ENCODE measurements around the gene DCAF4L1. TPM values are rescaled to one million over a fixed set of nuclear protein-coding genes. Genes with fewer than 3 reads are reported as not detected.

DCAF4L1 gene
- total and polyA plus RNA-seq, 2 experiments from 2014 or later: 0.07 to 0.21 TPM

DNA sequence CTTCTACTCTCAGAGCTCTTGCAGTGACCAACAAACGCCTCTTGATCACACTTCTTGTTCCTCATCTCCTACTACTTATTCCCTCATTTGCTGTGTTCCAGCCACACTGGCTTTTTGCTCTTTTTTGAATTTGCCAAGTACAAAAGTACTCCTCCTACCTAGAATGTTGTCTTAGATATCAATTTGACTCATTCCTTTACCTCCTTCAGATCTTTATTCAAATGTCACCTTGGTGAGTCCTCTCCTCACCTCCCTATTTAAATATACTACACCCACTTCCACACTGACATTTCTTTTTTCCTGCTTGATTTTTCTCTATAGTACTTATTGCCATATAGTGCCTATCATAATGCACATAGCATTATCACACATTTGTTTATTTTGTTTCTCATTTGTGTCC, 6.2 kb upstream of the DCAF4L1 start:
- Histone ChIP-seq H3K27ac (no peak overlapping the region), H3K4me1 (ENCODE audit: low read depth) (no peaks in the 10 kb centered on the region), H3K4me3 (no peak overlapping the region), H3K27me3 (no peaks in the 10 kb centered on the region), H3K9me3 (ENCODE audit: low read depth) (no peaks in the 10 kb centered on the region), H3K36me3 (no peaks in the 10 kb centered on the region)
- TF ChIP-seq, protein P1, sequence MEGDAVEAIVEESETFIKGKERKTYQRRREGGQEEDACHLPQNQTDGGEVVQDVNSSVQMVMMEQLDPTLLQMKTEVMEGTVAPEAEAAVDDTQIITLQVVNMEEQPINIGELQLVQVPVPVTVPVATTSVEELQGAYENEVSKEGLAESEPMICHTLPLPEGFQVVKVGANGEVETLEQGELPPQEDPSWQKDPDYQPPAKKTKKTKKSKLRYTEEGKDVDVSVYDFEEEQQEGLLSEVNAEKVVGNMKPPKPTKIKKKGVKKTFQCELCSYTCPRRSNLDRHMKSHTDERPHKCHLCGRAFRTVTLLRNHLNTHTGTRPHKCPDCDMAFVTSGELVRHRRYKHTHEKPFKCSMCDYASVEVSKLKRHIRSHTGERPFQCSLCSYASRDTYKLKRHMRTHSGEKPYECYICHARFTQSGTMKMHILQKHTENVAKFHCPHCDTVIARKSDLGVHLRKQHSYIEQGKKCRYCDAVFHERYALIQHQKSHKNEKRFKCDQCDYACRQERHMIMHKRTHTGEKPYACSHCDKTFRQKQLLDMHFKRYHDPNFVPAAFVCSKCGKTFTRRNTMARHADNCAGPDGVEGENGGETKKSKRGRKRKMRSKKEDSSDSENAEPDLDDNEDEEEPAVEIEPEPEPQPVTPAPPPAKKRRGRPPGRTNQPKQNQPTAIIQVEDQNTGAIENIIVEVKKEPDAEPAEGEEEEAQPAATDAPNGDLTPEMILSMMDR (IDR thresholded peaks at IDR 0.05; ENCODE audit: low read depth, low read length): no peak
- DNase-seq (ENCODE audit: low read depth in 1 of 2, low spot score in 1 of 2): no peak

DNA sequence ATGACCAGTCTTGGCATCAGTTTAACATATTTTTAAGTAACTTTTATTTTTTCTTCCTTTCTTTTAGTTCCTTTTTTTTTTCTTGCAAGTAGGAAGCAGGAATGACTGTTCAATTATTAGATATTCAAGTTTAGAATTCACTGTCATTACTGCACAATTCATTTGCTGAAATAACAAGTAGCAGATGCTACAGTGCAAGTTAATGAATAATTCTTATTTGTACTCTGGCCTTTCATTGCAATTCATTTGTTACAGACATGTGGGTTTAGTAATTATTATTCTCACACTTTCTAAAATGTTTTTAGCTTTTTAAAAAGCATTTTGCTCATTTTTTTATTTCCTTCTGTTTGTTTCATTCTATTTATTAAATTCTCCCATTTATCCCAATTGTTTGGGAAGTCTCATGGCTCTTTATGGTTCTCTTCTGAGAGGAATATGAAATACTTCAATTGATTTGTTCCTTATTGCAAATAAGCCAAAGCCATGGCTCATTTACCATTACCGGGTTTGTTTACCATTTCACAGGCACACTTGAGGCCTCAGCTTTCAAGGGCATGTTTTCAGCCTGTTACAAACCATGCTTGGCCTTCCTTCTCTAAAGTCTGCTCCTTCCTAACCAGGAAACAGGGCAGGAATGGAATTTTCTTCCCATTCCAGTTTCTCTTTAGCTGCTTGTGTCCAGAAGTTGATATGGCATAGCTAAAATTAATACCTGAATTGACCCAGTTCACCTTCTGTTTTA, 4.6 kb upstream of the DCAF4L1 start:
- Histone ChIP-seq H3K36me3 (no peaks in the 10 kb centered on the region), H3K4me1 (ENCODE audit: low read depth) (no peaks in the 10 kb centered on the region), H3K9me3 (ENCODE audit: low read depth) (no peaks in the 10 kb centered on the region), H3K27me3 (no peaks in the 10 kb centered on the region), H3K4me3 (no peak overlapping the region), H3K27ac (no peak overlapping the region)
- TF ChIP-seq, protein P1 (IDR thresholded peaks at IDR 0.05; ENCODE audit: low read depth, low read length): no peak
- no peak for DNase-seq (ENCODE audit: low read depth in 1 of 2, low spot score in 1 of 2)

DNA sequence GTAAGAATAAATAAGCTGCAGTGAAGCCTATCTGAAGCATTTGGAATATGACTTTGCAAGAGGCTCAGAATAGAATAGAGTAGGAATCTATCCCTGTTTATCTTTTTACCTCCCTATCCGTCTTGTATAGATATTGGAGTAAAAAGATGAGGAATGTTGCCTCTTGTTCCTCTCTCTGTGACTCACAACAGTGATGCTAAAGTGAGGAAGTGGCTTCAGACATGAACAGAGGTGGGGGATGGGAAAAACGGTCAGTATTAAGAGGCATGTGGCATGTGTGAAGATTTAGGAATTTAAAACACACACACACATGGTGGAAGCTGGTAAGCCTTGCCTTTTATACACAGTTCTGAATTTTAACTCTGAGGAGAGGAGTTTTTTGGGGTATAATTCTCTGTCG, 3.8 kb upstream of the DCAF4L1 start:
- H3K27me3 ChIP-seq: no peaks in the 10 kb centered on the region
- TF ChIP-seq, protein P1 (IDR thresholded peaks at IDR 0.05; ENCODE audit: low read depth, low read length): no peak
- H3K9me3 ChIP-seq (ENCODE audit: low read depth): no peaks in the 10 kb centered on the region
- peak in 1 of 2 donors; percentile 29 for DNase-seq (ENCODE audit: low read depth in 1 of 2, low spot score in 1 of 2)
- H3K27ac ChIP-seq: no peak overlapping the region
- no peak overlapping the region for H3K4me3 ChIP-seq
- H3K4me1 ChIP-seq (ENCODE audit: low read depth): no peaks in the 10 kb centered on the region
- no peaks in the 10 kb centered on the region for H3K36me3 ChIP-seq

DNA sequence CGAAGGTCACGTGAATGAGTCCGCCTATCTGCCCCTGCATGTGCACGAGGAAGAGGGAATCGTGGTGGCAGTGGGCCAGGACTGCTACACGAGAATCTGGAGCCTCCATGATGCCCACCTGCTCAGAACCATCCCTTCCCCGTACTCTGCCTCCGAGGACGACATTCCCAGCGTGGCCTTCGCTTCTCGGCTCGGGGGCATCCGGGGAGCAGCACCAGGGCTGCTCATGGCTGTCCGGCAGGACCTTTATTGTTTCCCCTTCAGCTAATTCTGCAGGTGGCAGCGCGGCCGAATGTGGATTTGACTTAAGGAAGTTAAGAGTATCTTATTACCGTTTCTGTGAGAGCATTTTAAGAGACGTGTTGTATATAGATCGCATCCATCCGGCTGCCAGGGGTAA, 1.2 kb downstream of the DCAF4L1 start:
- Histone ChIP-seq H3K27me3 (no peaks in the 10 kb centered on the region), H3K36me3 (no peaks in the 10 kb centered on the region), H3K4me1 (ENCODE audit: low read depth) (no peaks in the 10 kb centered on the region), H3K27ac (no peak overlapping the region), H3K4me3 (no peak overlapping the region), H3K9me3 (ENCODE audit: low read depth) (no peaks in the 10 kb centered on the region)
- TF ChIP-seq, protein P1 (IDR thresholded peaks at IDR 0.05; ENCODE audit: low read depth, low read length): no peak
- DNase-seq (ENCODE audit: low read depth in 1 of 2, low spot score in 1 of 2): no peak

DNA sequence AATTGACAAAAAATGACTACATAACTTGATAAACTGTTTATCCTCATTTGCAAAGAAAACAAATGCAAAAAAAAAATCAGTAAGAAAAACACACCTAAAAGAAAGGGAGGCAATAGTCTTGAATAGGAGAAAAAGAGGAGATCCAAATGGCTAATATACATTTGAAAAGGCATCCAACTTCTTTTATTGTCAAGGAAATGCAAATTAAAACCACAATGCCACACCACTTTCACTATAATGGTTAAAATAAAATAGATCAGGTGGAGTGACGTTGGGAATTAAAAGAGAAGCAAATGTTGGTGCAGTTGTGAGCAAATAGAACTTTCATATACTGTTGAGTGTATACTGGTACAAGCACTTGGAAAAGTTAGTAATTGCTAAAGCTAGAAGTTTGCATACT, 3.6 kb downstream of the DCAF4L1 start:
- no peaks in the 10 kb centered on the region for H3K36me3 ChIP-seq
- H3K27ac ChIP-seq: no peak overlapping the region
- H3K9me3 ChIP-seq (ENCODE audit: low read depth): no peaks in the 10 kb centered on the region
- DNase-seq (ENCODE audit: low read depth in 1 of 2, low spot score in 1 of 2): no peak
- TF ChIP-seq, protein P1 (IDR thresholded peaks at IDR 0.05; ENCODE audit: low read depth, low read length): no peak
- no peaks in the 10 kb centered on the region for H3K27me3 ChIP-seq
- peaks cover 10% of the 10 kb centered on the region for H3K4me1 ChIP-seq (ENCODE audit: low read depth)
- no peak overlapping the region for H3K4me3 ChIP-seq

Measured in cardiac muscle cell (in vitro differentiated cells and primary cell).